ENCODE results near the gene BTN3A1.
"Not testable (repeated sequence)": the region's sequence is repeated elsewhere in the genome, so short reads cannot be mapped to it uniquely, and the experiment has no call there.

BTN3A1 gene

GRCh38 chr6:26412954-26413353 lies 10.9 kb downstream of the BTN3A1 start:
- DNase-seq (ENCODE audit: low read depth in 3 of 3, low spot score in 1 of 3) = no peak

- DNase-seq (ENCODE audit: low read depth in 3 of 3, low spot score in 1 of 3) = no peak
These were observed 12.2 kb downstream of the BTN3A1 start for GRCh38 chr6:26414281-26414680.

GRCh38 chr6:26415036-26415614 lies 13.1 kb downstream of the BTN3A1 start:
- no peak for DNase-seq (ENCODE audit: low read depth in 3 of 3, low spot score in 1 of 3)

- DNase-seq (ENCODE audit: low read depth in 3 of 3, low spot score in 1 of 3) = no peak
These were observed 13.7 kb downstream of the BTN3A1 start for GRCh38 chr6:26415791-26416190.

- no peak for DNase-seq (ENCODE audit: low read depth in 3 of 3, low spot score in 1 of 3)
These were observed 14.2 kb downstream of the BTN3A1 start for GRCh38 chr6:26416288-26416687.

GRCh38 chr6:26418077-26418476 lies 16.0 kb downstream of the BTN3A1 start:
- not testable (repeated sequence) for DNase-seq (ENCODE audit: low read depth in 3 of 3, low spot score in 1 of 3)

GRCh38 chr6:26418795-26419194 lies 16.7 kb downstream of the BTN3A1 start:
- DNase-seq (ENCODE audit: low read depth in 3 of 3, low spot score in 1 of 3) = not testable (repeated sequence)

- no peak for DNase-seq (ENCODE audit: low read depth in 3 of 3, low spot score in 1 of 3)
These were observed 18.7 kb downstream of the BTN3A1 start for GRCh38 chr6:26420688-26421171.

- DNase-seq (ENCODE audit: low read depth in 3 of 3, low spot score in 1 of 3) = no peak
These were observed 19.4 kb downstream of the BTN3A1 start for GRCh38 chr6:26421259-26422144.

- no peak for DNase-seq (ENCODE audit: low read depth in 3 of 3, low spot score in 1 of 3)
These were observed 20.3 kb downstream of the BTN3A1 start for GRCh38 chr6:26422329-26422728.

GRCh38 chr6:26426691-26427450 lies 24.8 kb downstream of the BTN3A1 start:
- no peak for DNase-seq (ENCODE audit: low read depth in 3 of 3, low spot score in 1 of 3)

GRCh38 chr6:26427451-26427809 lies 25.4 kb downstream of the BTN3A1 start:
- DNase-seq (ENCODE audit: low read depth in 3 of 3, low spot score in 1 of 3) = no peak

- DNase-seq (ENCODE audit: low read depth in 3 of 3, low spot score in 1 of 3) = no peak
These were observed 26.1 kb downstream of the BTN3A1 start for GRCh38 chr6:26428206-26428605.

GRCh38 chr6:26430787-26431186 lies 28.7 kb downstream of the BTN3A1 start:
- no peak for DNase-seq (ENCODE audit: low read depth in 3 of 3, low spot score in 1 of 3)

GRCh38 chr6:26431258-26432172 lies 29.4 kb downstream of the BTN3A1 start:
- DNase-seq (ENCODE audit: low read depth in 3 of 3, low spot score in 1 of 3) = no peak

GRCh38 chr6:26432627-26433201 lies 30.6 kb downstream of the BTN3A1 start:
- no peak for DNase-seq (ENCODE audit: low read depth in 3 of 3, low spot score in 1 of 3)

- not testable (repeated sequence) for DNase-seq (ENCODE audit: low read depth in 3 of 3, low spot score in 1 of 3)
These were observed 31.6 kb downstream of the BTN3A1 start for GRCh38 chr6:26433680-26434079.

GRCh38 chr6:26436018-26436417 lies 33.9 kb downstream of the BTN3A1 start:
- no peak for DNase-seq (ENCODE audit: low read depth in 3 of 3, low spot score in 1 of 3)

GRCh38 chr6:26437550-26437949 lies 35.5 kb downstream of the BTN3A1 start:
- no peak for DNase-seq (ENCODE audit: low read depth in 3 of 3, low spot score in 1 of 3)

- no peak for DNase-seq (ENCODE audit: low read depth in 3 of 3, low spot score in 1 of 3)
These were observed 35.9 kb downstream of the BTN3A1 start for GRCh38 chr6:26438000-26438399.

Measured in stimulated activated CD4-positive, alpha-beta T cell treated with anti-CD3 and anti-CD28 coated beads, TNF-alpha, amount 100 ng/mL, for 1 hour (primary cell).